ENCODE results near the gene E2F1. TPM values are rescaled to one million over a fixed set of nuclear protein-coding genes. Genes with fewer than 3 reads are reported as not detected.
A peak's percentile ranks its signal among the peaks of the same experiment; 100 is the strongest.

The E2F1 gene
- total and polyA plus RNA-seq, 4 donors, result 0.10 to 11.0 (median 0.88) TPM

DNA sequence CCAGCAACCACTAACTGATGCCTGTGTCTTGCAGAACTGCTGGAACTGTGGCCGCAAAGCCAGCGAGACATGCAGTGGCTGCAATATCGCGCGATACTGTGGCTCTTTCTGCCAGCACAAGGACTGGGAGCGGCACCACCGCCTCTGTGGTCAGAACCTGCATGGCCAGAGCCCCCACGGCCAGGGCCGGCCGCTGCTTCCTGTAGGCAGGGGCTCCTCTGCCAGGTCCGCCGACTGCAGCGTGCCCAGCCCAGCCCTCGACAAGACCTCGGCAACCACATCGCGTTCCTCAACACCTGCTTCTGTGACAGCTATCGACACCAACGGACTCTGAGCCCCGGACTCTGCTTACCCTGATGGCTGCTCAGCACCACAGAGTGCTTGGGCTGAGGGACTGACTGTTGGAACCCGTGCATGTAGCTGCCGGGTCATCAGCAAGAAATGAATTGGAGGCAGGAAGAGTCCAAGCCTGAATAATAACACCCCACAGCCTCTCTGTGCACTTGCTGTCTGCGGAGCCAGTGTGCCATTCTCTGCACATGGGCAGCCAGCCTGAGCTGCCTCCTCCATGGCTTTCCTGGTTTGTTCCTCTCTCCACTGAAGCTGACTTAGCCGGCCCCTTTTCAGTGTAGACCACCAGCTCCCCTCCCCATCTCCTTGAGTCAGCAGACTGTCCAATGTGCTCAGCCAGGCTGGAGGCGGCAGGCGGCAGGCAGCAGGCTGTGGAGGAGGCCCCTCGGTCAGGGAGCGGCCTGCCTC is 41.7 kb downstream of the E2F1 start:
- 94% methylated on average over 28 of the region's 28 CpGs for WGBS
- no peak for TF ChIP-seq YY1 (IDR thresholded peaks at IDR 0.05)
- H3K36me3 ChIP-seq (ENCODE audit: control insufficient read depth in 4 of 4, insufficient read depth in 3 of 4, low read depth in 1 of 4, low read length in 3 of 4), result peaks cover 6 to 36% (median 26%) of the 10 kb centered on the region in 4 donors

DNA sequence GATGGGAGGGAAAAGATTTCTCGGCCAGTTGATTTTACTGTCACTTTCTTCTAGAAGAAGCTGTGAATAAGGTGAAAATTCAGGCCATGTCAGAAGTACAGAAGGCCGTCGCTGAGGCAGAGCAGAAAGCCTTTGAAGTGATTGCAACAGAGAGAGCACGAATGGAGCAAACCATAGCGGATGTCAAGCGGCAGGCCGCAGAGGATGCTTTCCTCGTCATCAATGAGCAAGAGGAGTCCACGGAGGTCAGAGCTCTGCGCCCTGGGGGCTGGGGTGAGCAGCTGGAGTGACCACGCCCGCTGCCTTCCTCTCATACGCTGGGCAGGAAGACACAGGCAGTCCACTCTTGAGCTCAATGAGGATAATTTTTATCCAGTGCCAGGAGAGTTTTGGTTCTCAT is 45.9 kb downstream of the E2F1 start:
- H3K27me3 ChIP-seq (ENCODE audit: control insufficient read depth in 4 of 4, insufficient read depth in 4 of 4, low read length in 3 of 4), result no peaks in the 10 kb centered on the region
- no peak overlapping the region for H3K9ac ChIP-seq (ENCODE audit: low read depth in 1 of 2, low read length in 2 of 2)
- DNase-seq (ENCODE audit: low spot score), result no peak
- H3K4me3 ChIP-seq (ENCODE audit: low read depth in 1 of 3, low read length in 3 of 3), result no peak overlapping the region
- TF ChIP-seq CTCF (IDR thresholded peaks at IDR 0.05; ENCODE audit: low read depth, low read length, missing input control), result no peak
- no peak for TF ChIP-seq ATF3 (IDR thresholded peaks at IDR 0.05)
- TF ChIP-seq, protein P1, sequence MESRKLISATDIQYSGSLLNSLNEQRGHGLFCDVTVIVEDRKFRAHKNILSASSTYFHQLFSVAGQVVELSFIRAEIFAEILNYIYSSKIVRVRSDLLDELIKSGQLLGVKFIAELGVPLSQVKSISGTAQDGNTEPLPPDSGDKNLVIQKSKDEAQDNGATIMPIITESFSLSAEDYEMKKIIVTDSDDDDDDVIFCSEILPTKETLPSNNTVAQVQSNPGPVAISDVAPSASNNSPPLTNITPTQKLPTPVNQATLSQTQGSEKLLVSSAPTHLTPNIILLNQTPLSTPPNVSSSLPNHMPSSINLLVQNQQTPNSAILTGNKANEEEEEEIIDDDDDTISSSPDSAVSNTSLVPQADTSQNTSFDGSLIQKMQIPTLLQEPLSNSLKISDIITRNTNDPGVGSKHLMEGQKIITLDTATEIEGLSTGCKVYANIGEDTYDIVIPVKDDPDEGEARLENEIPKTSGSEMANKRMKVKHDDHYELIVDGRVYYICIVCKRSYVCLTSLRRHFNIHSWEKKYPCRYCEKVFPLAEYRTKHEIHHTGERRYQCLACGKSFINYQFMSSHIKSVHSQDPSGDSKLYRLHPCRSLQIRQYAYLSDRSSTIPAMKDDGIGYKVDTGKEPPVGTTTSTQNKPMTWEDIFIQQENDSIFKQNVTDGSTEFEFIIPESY (IDR thresholded peaks at IDR 0.05), result no peak
- no peak for TF ChIP-seq NR2F2 (IDR thresholded peaks at IDR 0.05)
- 83% methylated on average over 13 of the region's 13 CpGs for WGBS
- peaks cover 0 to 5% (median 2%) of the 10 kb centered on the region in 4 donors for H3K4me1 ChIP-seq (ENCODE audit: control insufficient read depth in 4 of 4, insufficient read depth in 4 of 4, low read length in 3 of 4)
- H3K27ac ChIP-seq (ENCODE audit: low read depth in 1 of 2, low read length in 2 of 2), result no peak overlapping the region
- no peaks in the 10 kb centered on the region for H3K9me3 ChIP-seq (ENCODE audit: control insufficient read depth in 4 of 4, low read length in 3 of 4)
- peaks cover 6 to 47% (median 32%) of the 10 kb centered on the region in 4 donors for H3K36me3 ChIP-seq (ENCODE audit: control insufficient read depth in 4 of 4, insufficient read depth in 3 of 4, low read depth in 1 of 4, low read length in 3 of 4)

More for the DNA sequence above, 41.7 kb downstream of the E2F1 start:
- H3K9ac ChIP-seq (ENCODE audit: low read depth in 1 of 2, low read length in 2 of 2), result no peak overlapping the region
- no peak overlapping the region for H3K27ac ChIP-seq (ENCODE audit: low read depth in 1 of 2, low read length in 2 of 2)
- no peaks in the 10 kb centered on the region for H3K27me3 ChIP-seq (ENCODE audit: control insufficient read depth in 4 of 4, insufficient read depth in 4 of 4, low read length in 3 of 4)
- peaks cover 0 to 28% (median 21%) of the 10 kb centered on the region in 4 donors for H3K4me1 ChIP-seq (ENCODE audit: control insufficient read depth in 4 of 4, insufficient read depth in 4 of 4, low read length in 3 of 4)
- no peaks in the 10 kb centered on the region for H3K9me3 ChIP-seq (ENCODE audit: control insufficient read depth in 4 of 4, low read length in 3 of 4)
- no peak for DNase-seq (ENCODE audit: low spot score)
- no peak overlapping the region for H3K4me3 ChIP-seq (ENCODE audit: low read depth in 1 of 3, low read length in 3 of 3)

DNA sequence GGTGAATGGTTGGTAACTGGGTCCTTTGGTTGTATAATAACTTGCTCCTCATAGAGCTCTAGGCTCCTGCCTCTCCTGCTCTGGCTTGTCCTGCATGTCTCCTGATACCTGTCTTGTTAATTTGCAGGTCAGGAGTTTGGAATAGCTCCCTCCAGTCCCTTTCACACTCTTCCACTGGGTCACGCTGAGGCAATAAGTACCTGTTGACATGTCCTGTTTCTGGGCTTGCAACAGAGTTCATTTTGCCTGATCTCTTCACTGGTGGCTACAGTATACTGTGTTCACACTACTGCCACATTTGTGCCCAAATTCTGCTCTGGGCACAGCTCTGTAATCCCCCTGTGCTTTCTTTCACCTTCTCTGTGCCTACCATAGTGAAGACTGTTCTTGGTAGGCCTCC is 49.4 kb downstream of the E2F1 start:
- 38% methylated on average over 1 of the region's 1 CpG for WGBS
- Histone ChIP-seq H3K4me1 (ENCODE audit: control insufficient read depth in 4 of 4, insufficient read depth in 4 of 4, low read length in 3 of 4) (peaks cover 0 to 5% (median 0%) of the 10 kb centered on the region in 4 donors), H3K9me3 (ENCODE audit: control insufficient read depth in 4 of 4, low read length in 3 of 4) (no peaks in the 10 kb centered on the region), H3K36me3 (ENCODE audit: control insufficient read depth in 4 of 4, insufficient read depth in 3 of 4, low read depth in 1 of 4, low read length in 3 of 4) (peaks cover 4 to 35% (median 23%) of the 10 kb centered on the region in 4 donors), H3K4me3 (ENCODE audit: low read depth in 1 of 3, low read length in 3 of 3) (no peak overlapping the region), H3K9ac (ENCODE audit: low read depth in 1 of 2, low read length in 2 of 2) (no peak overlapping the region), H3K27me3 (ENCODE audit: control insufficient read depth in 4 of 4, insufficient read depth in 4 of 4, low read length in 3 of 4) (no peaks in the 10 kb centered on the region), H3K27ac (ENCODE audit: low read depth in 1 of 2, low read length in 2 of 2) (peak overlapping the region in 1 of 2 donors; percentile 46)
- no peak for DNase-seq (ENCODE audit: low spot score)
- TF ChIP-seq SP1 (IDR thresholded peaks at IDR 0.05), result no peak
- no peak for TF ChIP-seq EGR1 (IDR thresholded peaks at IDR 0.05; ENCODE audit: low read depth in 2 of 2)
- peak; percentile 14 to 52 for TF ChIP-seq HNF4A (conservative IDR thresholded peaks at IDR 0.05)
- no peak for TF ChIP-seq GABPA (IDR thresholded peaks at IDR 0.05 in 1 of 2, conservative IDR thresholded peaks at IDR 0.05 in 1 of 2)
- TF ChIP-seq ATF3 (IDR thresholded peaks at IDR 0.05), result no peak
- TF ChIP-seq NR2F2 (IDR thresholded peaks at IDR 0.05), result no peak
- TF ChIP-seq JUND (IDR thresholded peaks at IDR 0.05), result no peak
- TF ChIP-seq CTCF (IDR thresholded peaks at IDR 0.05; ENCODE audit: low read depth, low read length, missing input control), result no peak
- no peak for TF ChIP-seq HNF4G (IDR thresholded peaks at IDR 0.05)
- no peak for TF ChIP-seq FOXA1 (IDR thresholded peaks at IDR 0.05)
- peak in 1 of 2 donors; percentile 32 for TF ChIP-seq RAD21 (IDR thresholded peaks at IDR 0.05)
- TF ChIP-seq TAF1 (conservative IDR thresholded peaks at IDR 0.05), result no peak
- TF ChIP-seq, protein P2, sequence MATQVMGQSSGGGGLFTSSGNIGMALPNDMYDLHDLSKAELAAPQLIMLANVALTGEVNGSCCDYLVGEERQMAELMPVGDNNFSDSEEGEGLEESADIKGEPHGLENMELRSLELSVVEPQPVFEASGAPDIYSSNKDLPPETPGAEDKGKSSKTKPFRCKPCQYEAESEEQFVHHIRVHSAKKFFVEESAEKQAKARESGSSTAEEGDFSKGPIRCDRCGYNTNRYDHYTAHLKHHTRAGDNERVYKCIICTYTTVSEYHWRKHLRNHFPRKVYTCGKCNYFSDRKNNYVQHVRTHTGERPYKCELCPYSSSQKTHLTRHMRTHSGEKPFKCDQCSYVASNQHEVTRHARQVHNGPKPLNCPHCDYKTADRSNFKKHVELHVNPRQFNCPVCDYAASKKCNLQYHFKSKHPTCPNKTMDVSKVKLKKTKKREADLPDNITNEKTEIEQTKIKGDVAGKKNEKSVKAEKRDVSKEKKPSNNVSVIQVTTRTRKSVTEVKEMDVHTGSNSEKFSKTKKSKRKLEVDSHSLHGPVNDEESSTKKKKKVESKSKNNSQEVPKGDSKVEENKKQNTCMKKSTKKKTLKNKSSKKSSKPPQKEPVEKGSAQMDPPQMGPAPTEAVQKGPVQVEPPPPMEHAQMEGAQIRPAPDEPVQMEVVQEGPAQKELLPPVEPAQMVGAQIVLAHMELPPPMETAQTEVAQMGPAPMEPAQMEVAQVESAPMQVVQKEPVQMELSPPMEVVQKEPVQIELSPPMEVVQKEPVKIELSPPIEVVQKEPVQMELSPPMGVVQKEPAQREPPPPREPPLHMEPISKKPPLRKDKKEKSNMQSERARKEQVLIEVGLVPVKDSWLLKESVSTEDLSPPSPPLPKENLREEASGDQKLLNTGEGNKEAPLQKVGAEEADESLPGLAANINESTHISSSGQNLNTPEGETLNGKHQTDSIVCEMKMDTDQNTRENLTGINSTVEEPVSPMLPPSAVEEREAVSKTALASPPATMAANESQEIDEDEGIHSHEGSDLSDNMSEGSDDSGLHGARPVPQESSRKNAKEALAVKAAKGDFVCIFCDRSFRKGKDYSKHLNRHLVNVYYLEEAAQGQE (IDR thresholded peaks at IDR 0.05), result no peak
- TF ChIP-seq FOXA2 (IDR thresholded peaks at IDR 0.05), result peak; percentile 52
